Progenitor cell of endocrine pancreas (in vitro differentiated cells): ENCODE data around the gene FIBCD1. TPM values are rescaled to one million over a fixed set of nuclear protein-coding genes. Genes with fewer than 3 reads are reported as not detected.

Source experiments
- DNase-seq: peaks from one replicate; pipeline ENCODE4 v3.0.0; 2021; ENCODE audit warnings: low spot score; ENCODE audit not compliant: unreplicated experiment
- H3K27ac Mint-ChIP-seq: 2 replicates; pipeline ENCODE4 v1.8.0; 2021; ENCODE audit warnings: mild to moderate bottlenecking, moderate library complexity, mixed read lengths
- H3K27me3 Mint-ChIP-seq: 2 replicates; pipeline ENCODE4 v1.8.0; 2021; ENCODE audit warnings: mixed read lengths
- H3K36me3 Mint-ChIP-seq: 2 replicates; pipeline ENCODE4 v1.8.0; 2022; ENCODE audit warnings: mixed read lengths; ENCODE audit not compliant: insufficient read depth
- H3K4me1 Mint-ChIP-seq: 2 replicates; pipeline ENCODE4 v1.8.0; 2021; ENCODE audit warnings: low read depth, mixed read lengths
- H3K4me3 Mint-ChIP-seq: 2 replicates; pipeline ENCODE4 v1.8.0; 2021; ENCODE audit warnings: low read depth, mild to moderate bottlenecking, moderate library complexity, mixed read lengths
- H3K9me3 Mint-ChIP-seq: 2 replicates; pipeline ENCODE4 v1.8.0; 2021; ENCODE audit warnings: low read depth, mixed read lengths
- total RNA-seq: library from RNA; stranded (reverse); gene quantifications from 2 replicates; pipeline ENCODE4 v1.2.1, GENCODE V29; 2021
- TF ChIP-seq, protein P1 (sequence below): fragments of 200-600 bp; sonication (generic); IDR thresholded peaks from one replicate; pipeline ENCODE4 v1.5.0; 2021; ENCODE audit warnings: antibody characterized with exemption, mild to moderate bottlenecking; ENCODE audit not compliant: unreplicated experiment

FIBCD1 gene
- total RNA-seq, 1 donor from 2014 or later = not detected

DNA sequence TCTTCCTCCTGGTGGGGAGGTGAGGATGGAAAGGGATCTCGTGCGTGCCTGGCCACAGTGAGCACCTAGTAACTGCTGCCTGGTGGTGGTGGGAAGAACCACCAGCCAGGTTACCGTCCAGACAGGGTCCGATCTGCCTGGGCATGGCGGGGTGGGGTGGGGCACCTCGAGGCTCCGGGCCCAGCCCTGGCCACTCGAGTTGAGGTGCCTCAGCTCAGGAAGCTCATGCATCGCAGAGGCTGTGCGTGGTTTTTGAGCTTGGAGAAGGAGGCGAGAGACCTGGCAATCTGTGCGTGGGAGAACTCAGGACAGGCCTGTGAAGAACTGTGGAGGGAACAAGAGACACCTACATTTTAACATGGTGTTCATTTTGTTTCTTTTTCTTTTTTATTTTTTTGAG lies 31.0 kb upstream of the FIBCD1 start:
- Mint-ChIP-seq H3K4me3 (no peak overlapping the region), H3K4me1 (no peaks in the 10 kb centered on the region), H3K36me3 (no peaks in the 10 kb centered on the region), H3K27ac (no peak overlapping the region), H3K27me3 (peaks cover 23% of the 10 kb centered on the region), H3K9me3 (no peaks in the 10 kb centered on the region)
- DNase-seq = no peak
- TF ChIP-seq, protein P1, sequence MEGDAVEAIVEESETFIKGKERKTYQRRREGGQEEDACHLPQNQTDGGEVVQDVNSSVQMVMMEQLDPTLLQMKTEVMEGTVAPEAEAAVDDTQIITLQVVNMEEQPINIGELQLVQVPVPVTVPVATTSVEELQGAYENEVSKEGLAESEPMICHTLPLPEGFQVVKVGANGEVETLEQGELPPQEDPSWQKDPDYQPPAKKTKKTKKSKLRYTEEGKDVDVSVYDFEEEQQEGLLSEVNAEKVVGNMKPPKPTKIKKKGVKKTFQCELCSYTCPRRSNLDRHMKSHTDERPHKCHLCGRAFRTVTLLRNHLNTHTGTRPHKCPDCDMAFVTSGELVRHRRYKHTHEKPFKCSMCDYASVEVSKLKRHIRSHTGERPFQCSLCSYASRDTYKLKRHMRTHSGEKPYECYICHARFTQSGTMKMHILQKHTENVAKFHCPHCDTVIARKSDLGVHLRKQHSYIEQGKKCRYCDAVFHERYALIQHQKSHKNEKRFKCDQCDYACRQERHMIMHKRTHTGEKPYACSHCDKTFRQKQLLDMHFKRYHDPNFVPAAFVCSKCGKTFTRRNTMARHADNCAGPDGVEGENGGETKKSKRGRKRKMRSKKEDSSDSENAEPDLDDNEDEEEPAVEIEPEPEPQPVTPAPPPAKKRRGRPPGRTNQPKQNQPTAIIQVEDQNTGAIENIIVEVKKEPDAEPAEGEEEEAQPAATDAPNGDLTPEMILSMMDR = no peak

DNA sequence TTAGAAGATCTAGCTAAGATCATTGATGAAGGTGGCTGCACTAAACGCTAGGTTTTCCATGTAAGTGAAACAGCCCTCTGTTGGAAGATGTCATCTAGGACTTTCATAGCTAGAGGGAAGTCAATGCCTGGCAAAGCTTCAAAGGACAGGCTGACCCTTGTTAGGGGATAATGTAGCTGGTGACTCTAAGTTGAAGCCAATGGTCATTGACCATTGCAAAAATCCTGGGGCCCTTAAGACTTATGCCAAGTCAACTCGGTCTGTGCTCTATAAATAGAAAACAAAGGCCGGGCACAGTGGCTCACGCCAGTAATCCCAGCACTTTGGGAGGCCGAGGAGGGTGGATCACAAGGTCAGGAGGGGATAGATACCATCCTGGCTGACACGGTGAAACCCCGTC lies 26.6 kb upstream of the FIBCD1 start:
- no peaks in the 10 kb centered on the region for H3K9me3 Mint-ChIP-seq
- no peaks in the 10 kb centered on the region for H3K36me3 Mint-ChIP-seq
- no peaks in the 10 kb centered on the region for H3K4me1 Mint-ChIP-seq

DNA sequence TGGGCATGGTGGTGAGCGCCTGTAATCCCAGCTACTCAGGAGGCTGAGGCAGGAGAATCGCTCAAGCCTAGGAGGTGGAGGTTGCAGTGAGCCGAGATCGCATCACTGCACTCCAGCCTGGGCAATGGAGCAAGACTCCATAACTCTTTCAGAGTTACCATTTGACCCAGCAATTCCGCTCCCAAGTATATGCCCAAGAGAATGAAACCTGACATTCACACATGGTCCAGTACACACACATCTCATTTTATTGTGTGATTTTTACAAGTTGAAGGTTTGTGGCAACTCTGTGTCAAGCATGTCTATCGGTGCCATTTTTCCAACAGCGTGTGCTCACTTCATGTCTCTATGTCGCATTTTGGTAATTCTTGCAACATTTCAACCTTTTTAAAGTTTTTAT lies 24.9 kb upstream of the FIBCD1 start:
- peaks cover 2% of the 10 kb centered on the region for H3K9me3 Mint-ChIP-seq
- peaks cover 4% of the 10 kb centered on the region for H3K27me3 Mint-ChIP-seq
- TF ChIP-seq, protein P1 = no peak

More for the DNA sequence above, 26.6 kb upstream of the FIBCD1 start:
- H3K27me3 Mint-ChIP-seq = peaks cover 4% of the 10 kb centered on the region
- no peak for DNase-seq
- TF ChIP-seq, protein P1 = no peak
- H3K4me3 Mint-ChIP-seq = no peak overlapping the region
- no peak overlapping the region for H3K27ac Mint-ChIP-seq

DNA sequence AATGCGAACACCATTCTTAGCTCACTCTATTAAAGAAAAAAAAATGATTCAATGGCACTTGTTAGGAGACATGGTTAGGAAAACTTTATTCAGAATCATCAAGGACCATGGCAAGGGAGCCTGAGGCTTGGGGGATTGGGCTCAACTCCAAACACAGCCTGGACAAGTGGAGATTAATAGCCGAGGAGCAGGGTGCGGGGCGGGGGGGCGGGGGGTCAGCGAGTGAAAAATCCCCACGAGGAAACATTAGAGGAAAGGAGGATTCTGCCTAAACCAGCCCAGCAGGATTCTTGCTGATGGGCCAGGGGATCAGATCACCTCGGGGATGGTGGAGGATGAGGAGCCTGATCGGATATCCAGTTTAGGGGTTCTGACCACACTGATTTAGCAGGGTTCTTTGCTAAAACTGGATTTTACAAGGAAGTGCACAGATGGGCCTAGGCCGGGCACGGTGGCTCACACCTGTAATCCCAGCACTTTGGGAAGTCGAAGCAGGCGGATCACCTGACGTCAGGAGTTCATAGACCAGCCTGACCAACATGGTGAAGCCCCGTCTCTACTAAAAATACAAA lies 24.4 kb upstream of the FIBCD1 start:
- peaks cover 4% of the 10 kb centered on the region for H3K27me3 Mint-ChIP-seq

More for the DNA sequence above, 24.9 kb upstream of the FIBCD1 start:
- no peak overlapping the region for H3K27ac Mint-ChIP-seq
- DNase-seq = no peak
- peaks cover under 1% of the 10 kb centered on the region for H3K36me3 Mint-ChIP-seq
- no peaks in the 10 kb centered on the region for H3K4me1 Mint-ChIP-seq
- no peak overlapping the region for H3K4me3 Mint-ChIP-seq

DNA sequence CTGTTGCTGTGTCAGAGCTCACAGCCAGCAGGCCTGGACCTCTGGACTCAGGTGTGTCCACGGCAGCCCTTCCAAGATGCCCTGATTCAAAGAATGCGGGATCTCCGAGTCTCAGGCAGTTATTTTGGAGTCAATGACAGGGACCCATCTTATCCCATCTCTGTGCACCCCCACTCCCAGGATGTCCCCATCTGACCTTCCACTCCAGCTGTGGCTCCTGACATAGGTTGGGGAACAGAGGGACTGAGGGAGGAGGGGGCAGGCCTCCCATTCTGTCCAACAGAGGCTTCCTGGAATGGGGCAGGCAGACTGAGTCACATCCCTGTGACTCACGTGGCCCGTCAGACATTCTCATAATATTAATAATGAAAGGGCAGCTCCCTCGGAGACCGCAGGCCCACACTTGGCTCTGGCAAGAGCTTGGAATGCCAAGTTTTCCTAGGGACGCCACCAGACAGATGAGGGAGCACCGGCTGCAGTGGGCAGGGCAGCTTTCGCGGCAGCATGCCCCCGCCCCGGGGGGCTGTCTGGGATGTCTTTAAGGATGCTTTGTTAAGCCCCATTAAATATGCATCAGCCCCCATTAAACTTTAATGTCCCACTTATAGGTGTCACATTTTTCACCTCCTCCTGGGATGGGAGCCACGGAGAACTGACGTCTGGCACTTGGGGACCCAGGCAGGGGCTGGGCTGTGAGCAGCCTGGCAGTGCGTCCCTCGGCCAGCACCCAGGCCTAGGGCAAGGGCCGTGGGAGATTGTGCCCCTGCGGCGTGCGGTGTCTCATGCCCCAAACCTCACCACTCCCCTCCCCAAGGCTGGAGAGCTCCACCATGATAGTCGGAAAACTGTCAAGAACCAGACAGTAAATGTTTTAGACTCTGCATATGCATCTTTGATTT lies 23.6 kb upstream of the FIBCD1 start:
- H3K4me3 Mint-ChIP-seq = no peak overlapping the region
- peaks cover 4% of the 10 kb centered on the region for H3K27me3 Mint-ChIP-seq
- TF ChIP-seq, protein P1 = no peak
- H3K36me3 Mint-ChIP-seq = peaks cover 2% of the 10 kb centered on the region
- DNase-seq = no peak
- H3K27ac Mint-ChIP-seq = no peak overlapping the region
- H3K4me1 Mint-ChIP-seq = no peaks in the 10 kb centered on the region
- H3K9me3 Mint-ChIP-seq = peaks cover 4% of the 10 kb centered on the region

More for the DNA sequence above, 24.4 kb upstream of the FIBCD1 start:
- no peak overlapping the region for H3K27ac Mint-ChIP-seq
- H3K9me3 Mint-ChIP-seq = peaks cover 4% of the 10 kb centered on the region
- TF ChIP-seq, protein P1 = no peak
- no peaks in the 10 kb centered on the region for H3K4me1 Mint-ChIP-seq
- H3K36me3 Mint-ChIP-seq = peaks cover 2% of the 10 kb centered on the region
- DNase-seq = no peak
- no peak overlapping the region for H3K4me3 Mint-ChIP-seq
